ENCODE results near the gene RPH3AL.

GRCh38 chr17:193426-193810 is 159.2 kb downstream of the RPH3AL start:
- TF ChIP-seq, protein P1, sequence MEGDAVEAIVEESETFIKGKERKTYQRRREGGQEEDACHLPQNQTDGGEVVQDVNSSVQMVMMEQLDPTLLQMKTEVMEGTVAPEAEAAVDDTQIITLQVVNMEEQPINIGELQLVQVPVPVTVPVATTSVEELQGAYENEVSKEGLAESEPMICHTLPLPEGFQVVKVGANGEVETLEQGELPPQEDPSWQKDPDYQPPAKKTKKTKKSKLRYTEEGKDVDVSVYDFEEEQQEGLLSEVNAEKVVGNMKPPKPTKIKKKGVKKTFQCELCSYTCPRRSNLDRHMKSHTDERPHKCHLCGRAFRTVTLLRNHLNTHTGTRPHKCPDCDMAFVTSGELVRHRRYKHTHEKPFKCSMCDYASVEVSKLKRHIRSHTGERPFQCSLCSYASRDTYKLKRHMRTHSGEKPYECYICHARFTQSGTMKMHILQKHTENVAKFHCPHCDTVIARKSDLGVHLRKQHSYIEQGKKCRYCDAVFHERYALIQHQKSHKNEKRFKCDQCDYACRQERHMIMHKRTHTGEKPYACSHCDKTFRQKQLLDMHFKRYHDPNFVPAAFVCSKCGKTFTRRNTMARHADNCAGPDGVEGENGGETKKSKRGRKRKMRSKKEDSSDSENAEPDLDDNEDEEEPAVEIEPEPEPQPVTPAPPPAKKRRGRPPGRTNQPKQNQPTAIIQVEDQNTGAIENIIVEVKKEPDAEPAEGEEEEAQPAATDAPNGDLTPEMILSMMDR (IDR thresholded peaks at IDR 0.05 in 8 of 11, conservative IDR thresholded peaks at IDR 0.05 in 3 of 11), result no peak
- TF ChIP-seq POLR2A (IDR thresholded peaks at IDR 0.05) (no peak), POLR2AphosphoS5 (IDR thresholded peaks at IDR 0.05) (no peak)
